ENCODE measurements around the gene KLK11. TPM values are rescaled to one million over a fixed set of nuclear protein-coding genes. Genes with fewer than 3 reads are reported as not detected.

The KLK11 gene
- total RNA-seq, 1 donor from 2014 or later = not detected

DNA sequence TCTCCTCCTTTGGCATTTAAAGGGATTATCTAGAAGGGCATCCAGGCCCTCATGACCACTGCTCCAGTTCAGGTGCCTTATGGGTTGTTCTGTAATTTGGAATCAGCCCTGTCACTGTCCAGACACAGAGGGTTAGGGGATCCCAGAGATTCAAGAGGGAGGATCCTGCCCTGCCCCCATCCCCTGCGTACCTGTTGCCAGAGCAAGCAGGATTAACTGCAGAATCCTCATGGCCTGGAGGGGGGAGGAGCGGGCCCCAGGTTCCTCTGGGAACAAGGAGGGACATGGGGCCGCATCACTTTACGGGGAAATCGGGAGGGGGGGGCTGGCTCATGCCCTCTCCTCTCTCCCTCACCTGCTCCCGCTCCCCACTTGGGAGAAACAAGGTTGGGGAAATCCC is 1.0 kb downstream of the KLK11 start:
- no peaks in the 10 kb centered on the region for H3K4me1 Mint-ChIP-seq (ENCODE audit: low read depth, unreplicated experiment)
- no peak for DNase-seq
- no peak overlapping the region for H3K4me3 Mint-ChIP-seq (ENCODE audit: unreplicated experiment)
- H3K36me3 Mint-ChIP-seq (ENCODE audit: unreplicated experiment) = peaks cover 4% of the 10 kb centered on the region
- H3K27me3 Mint-ChIP-seq (ENCODE audit: unreplicated experiment) = peaks cover 3% of the 10 kb centered on the region
- no peak for TF ChIP-seq CTCF (IDR thresholded peaks at IDR 0.05; ENCODE audit: partially characterized antibody, unreplicated experiment)
- no peak overlapping the region for H3K27ac Mint-ChIP-seq (ENCODE audit: unreplicated experiment)
- no peaks in the 10 kb centered on the region for H3K9me3 Mint-ChIP-seq (ENCODE audit: unreplicated experiment)

DNA sequence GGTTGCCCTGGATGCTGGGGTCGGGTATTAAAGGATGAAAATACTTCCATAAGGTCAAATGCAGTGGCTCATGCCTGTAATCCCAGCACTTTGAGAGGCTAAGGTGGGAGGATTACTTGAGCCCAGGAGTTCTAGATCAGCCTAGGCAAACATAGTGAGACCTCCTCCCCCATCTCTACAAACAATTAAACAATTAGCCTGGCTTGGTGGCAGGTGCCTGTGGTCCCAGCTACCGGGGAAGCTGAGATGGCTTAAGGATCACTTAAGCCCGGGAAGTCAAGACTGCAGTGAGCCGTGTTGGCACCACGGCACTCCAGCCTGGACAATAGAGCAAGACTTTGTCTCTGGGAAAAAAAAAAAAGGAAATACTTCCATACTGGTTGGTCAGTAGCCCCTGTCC is 1.5 kb downstream of the KLK11 start:
- Mint-ChIP-seq H3K36me3 (ENCODE audit: unreplicated experiment) (peaks cover 4% of the 10 kb centered on the region), H3K27me3 (ENCODE audit: unreplicated experiment) (peaks cover 6% of the 10 kb centered on the region), H3K27ac (ENCODE audit: unreplicated experiment) (no peak overlapping the region), H3K4me3 (ENCODE audit: unreplicated experiment) (no peak overlapping the region), H3K4me1 (ENCODE audit: low read depth, unreplicated experiment) (no peaks in the 10 kb centered on the region), H3K9me3 (ENCODE audit: unreplicated experiment) (no peaks in the 10 kb centered on the region)
- no peak for DNase-seq
- no peak for TF ChIP-seq CTCF (IDR thresholded peaks at IDR 0.05; ENCODE audit: partially characterized antibody, unreplicated experiment)

DNA sequence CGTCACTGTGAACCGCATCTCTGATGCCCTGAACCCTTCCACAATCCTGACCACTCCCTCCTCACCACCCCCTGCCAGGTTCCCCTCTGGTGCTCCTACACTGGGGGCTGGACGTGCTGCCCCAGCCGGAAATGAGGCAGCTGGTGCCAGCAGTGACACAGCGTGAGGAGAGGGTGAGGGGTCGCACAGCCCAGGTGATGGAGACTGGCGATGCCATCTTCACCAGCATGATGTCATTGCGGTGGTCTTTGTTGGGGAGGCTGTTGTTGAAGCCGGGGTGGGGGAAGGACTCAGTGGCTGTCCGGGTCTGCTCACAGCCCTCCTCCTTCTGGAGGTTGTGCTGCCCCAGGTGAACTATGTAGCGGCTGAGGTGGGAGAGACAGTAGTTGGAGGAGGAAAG is 2.5 kb downstream of the KLK11 start:
- H3K4me3 Mint-ChIP-seq (ENCODE audit: unreplicated experiment) = no peak overlapping the region
- H3K4me1 Mint-ChIP-seq (ENCODE audit: low read depth, unreplicated experiment) = no peaks in the 10 kb centered on the region
- no peak for DNase-seq
- H3K27me3 Mint-ChIP-seq (ENCODE audit: unreplicated experiment) = peaks cover 8% of the 10 kb centered on the region
- peaks cover 4% of the 10 kb centered on the region for H3K36me3 Mint-ChIP-seq (ENCODE audit: unreplicated experiment)
- TF ChIP-seq CTCF (IDR thresholded peaks at IDR 0.05; ENCODE audit: partially characterized antibody, unreplicated experiment) = no peak
- H3K27ac Mint-ChIP-seq (ENCODE audit: unreplicated experiment) = no peak overlapping the region
- no peaks in the 10 kb centered on the region for H3K9me3 Mint-ChIP-seq (ENCODE audit: unreplicated experiment)

GRCh38 chr19:51022526-51022925 is 3.9 kb downstream of the KLK11 start:
- no peak for DNase-seq
- peaks cover 3% of the 10 kb centered on the region for H3K9me3 Mint-ChIP-seq (ENCODE audit: unreplicated experiment)
- peaks cover 17% of the 10 kb centered on the region for H3K27me3 Mint-ChIP-seq (ENCODE audit: unreplicated experiment)
- peaks cover 4% of the 10 kb centered on the region for H3K4me1 Mint-ChIP-seq (ENCODE audit: low read depth, unreplicated experiment)
- H3K36me3 Mint-ChIP-seq (ENCODE audit: unreplicated experiment) = peaks cover 10% of the 10 kb centered on the region
- TF ChIP-seq CTCF (IDR thresholded peaks at IDR 0.05; ENCODE audit: partially characterized antibody, unreplicated experiment) = no peak
- H3K27ac Mint-ChIP-seq (ENCODE audit: unreplicated experiment) = no peak overlapping the region
- H3K4me3 Mint-ChIP-seq (ENCODE audit: unreplicated experiment) = no peak overlapping the region

DNA sequence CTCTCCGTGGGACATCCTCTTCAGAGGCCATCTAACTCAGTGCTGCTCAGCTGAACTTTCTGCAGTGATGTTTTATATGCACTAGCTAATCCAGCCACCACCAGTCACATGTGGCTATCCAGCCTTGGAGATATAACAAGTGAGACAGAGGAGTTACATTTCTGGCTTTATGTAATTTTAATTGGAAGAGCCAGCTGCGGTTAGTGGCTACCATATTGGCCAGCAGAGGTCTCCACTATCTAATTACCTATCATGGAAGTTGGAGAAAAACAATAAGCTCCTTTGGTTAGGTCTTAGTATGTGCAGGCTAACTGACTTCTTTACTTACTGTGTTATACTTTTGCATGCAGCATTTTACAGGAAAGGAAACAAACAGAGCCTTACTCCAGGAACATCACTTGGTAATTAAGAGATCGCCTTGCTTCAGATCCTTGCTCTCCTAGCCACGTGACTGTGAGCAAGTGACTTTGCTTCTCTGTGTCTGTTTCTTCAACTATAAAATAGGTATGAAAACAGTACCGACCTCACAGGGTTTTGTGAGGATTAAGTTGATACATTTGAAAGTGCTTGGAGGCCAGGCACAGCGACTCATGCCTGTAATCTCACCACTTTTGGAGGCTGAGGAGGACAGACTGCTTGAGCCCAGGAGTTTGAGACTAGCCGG is 5.3 kb downstream of the KLK11 start:
- no peak overlapping the region for H3K4me3 Mint-ChIP-seq (ENCODE audit: unreplicated experiment)
- peaks cover 5% of the 10 kb centered on the region for H3K9me3 Mint-ChIP-seq (ENCODE audit: unreplicated experiment)
- DNase-seq = no peak
- H3K27ac Mint-ChIP-seq (ENCODE audit: unreplicated experiment) = no peak overlapping the region
- peaks cover 4% of the 10 kb centered on the region for H3K4me1 Mint-ChIP-seq (ENCODE audit: low read depth, unreplicated experiment)
- H3K27me3 Mint-ChIP-seq (ENCODE audit: unreplicated experiment) = peaks cover 22% of the 10 kb centered on the region
- H3K36me3 Mint-ChIP-seq (ENCODE audit: unreplicated experiment) = peaks cover 5% of the 10 kb centered on the region
- TF ChIP-seq CTCF (IDR thresholded peaks at IDR 0.05; ENCODE audit: partially characterized antibody, unreplicated experiment) = peak; percentile 64
